Fibroblast of mammary gland (primary cell): ENCODE data around the gene RASL10B.

Experiments used
- DNase-seq: peaks from one replicate; pipeline ENCODE4 v3.0.0-alpha.2; 2010; ENCODE audit warnings: low read depth
- H3K4me3 ChIP-seq: 2 replicates; pipeline ENCODE4 v1.5.1; 2011; ENCODE audit warnings: low read depth, mild to moderate bottlenecking, low read length, moderate library complexity; ENCODE audit not compliant: control insufficient read depth
- TF ChIP-seq, protein P1 (sequence below): conservative IDR thresholded peaks from 2 replicates; pipeline ENCODE4 v1.5.1; 2011; ENCODE audit warnings: low read depth, low read length, inconsistent platforms; ENCODE audit not compliant: control insufficient read depth, insufficient read depth

Gene RASL10B

GRCh38 chr17:35790841-35791240 is 59.4 kb downstream of the RASL10B start:
- H3K4me3 ChIP-seq, result no peak overlapping the region
- no peak for DNase-seq
- TF ChIP-seq, protein P1, sequence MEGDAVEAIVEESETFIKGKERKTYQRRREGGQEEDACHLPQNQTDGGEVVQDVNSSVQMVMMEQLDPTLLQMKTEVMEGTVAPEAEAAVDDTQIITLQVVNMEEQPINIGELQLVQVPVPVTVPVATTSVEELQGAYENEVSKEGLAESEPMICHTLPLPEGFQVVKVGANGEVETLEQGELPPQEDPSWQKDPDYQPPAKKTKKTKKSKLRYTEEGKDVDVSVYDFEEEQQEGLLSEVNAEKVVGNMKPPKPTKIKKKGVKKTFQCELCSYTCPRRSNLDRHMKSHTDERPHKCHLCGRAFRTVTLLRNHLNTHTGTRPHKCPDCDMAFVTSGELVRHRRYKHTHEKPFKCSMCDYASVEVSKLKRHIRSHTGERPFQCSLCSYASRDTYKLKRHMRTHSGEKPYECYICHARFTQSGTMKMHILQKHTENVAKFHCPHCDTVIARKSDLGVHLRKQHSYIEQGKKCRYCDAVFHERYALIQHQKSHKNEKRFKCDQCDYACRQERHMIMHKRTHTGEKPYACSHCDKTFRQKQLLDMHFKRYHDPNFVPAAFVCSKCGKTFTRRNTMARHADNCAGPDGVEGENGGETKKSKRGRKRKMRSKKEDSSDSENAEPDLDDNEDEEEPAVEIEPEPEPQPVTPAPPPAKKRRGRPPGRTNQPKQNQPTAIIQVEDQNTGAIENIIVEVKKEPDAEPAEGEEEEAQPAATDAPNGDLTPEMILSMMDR, result no peak

DNA sequence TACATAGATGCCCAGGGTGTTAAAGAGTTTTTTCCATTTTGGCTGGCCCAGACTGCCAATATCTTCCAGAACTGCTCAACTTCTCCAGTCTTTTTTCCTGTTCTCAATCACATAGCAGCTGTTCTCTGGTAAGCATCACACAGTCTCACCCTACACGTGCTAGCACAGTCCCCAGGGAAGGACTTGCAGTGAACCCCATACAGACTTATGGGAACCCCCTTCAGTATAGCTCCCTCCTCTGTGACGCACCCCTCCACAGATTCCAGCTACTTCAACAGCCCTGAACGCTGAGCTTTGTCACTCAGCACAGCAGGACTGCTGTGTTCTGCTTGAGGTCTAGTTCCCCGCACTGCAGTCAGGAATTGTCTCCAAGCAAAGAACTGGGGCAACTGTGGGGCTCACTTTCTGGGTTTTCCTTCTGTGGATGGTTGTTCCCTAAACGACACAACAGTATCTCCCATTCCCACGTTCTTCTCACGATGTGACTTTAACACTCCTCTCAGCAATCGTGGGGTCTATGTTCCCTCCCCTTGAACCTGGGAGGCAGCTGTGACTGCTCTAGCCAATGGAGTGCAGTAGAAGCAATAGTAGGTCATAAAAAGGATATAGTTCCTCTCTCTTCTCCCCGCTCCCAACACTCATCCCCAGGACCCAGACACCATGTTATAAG is 60.4 kb downstream of the RASL10B start:
- TF ChIP-seq, protein P1, result no peak
- H3K4me3 ChIP-seq, result no peak overlapping the region
- no peak for DNase-seq
